Gastrocnemius medialis (tissue), 4 donors: ENCODE results near the gene COL4A5. TPM values are rescaled to one million over a fixed set of nuclear protein-coding genes. Genes with fewer than 3 reads are reported as not detected.

ENCODE experiments used
- ATAC-seq, 2 donors: fragments of 150-250 bp; one replicate each; pipeline ENCODE4 v1.9.1; 2016
- DNase-seq, 2 donors: peaks; one replicate each; pipeline ENCODE4 v3.0.0-alpha.2; 2019
- H3K27ac ChIP-seq, 4 donors: fragments of 200-600 bp; sonication (generic); 1 replicate in 1 of 4; 2 replicates in 3 of 4; pipeline ENCODE4 v1.5.1; 2016 to 2018; ENCODE audit warnings: mild to moderate bottlenecking in 2 of 4, moderate library complexity in 1 of 4
- H3K27me3 ChIP-seq, 3 donors: fragments of 200-600 bp; sonication (generic) in 2 of 3; 1 replicate in 1 of 3; 2 replicates in 2 of 3; pipeline versions ENCODE4 v1.5.1 to v1.6.0; 2016 to 2019; ENCODE audit warnings: mild to moderate bottlenecking in 1 of 3, moderate library complexity in 1 of 3
- H3K36me3 ChIP-seq, 2 donors: fragments of 200-600 bp; sonication (generic) in 1 of 2; one replicate each; pipeline ENCODE4 v1.5.1; 2017 to 2018
- H3K4me1 ChIP-seq, 2 donors: fragments of 200-600 bp; sonication (generic) in 1 of 2; one replicate each; pipeline ENCODE4 v1.5.1; 2016 to 2017; ENCODE audit warnings: mild to moderate bottlenecking in 2 of 2
- H3K4me3 ChIP-seq, 4 donors: fragments of 200-600 bp; sonication (generic) in 3 of 4; 1 replicate in 1 of 4; 2 replicates in 3 of 4; pipeline ENCODE4 v1.5.1; 2016 to 2019; ENCODE audit warnings: mild to moderate bottlenecking in 2 of 4
- H3K9me3 ChIP-seq, 3 donors: fragments of 200-600 bp; sonication (generic) in 2 of 3; 1 replicate in 1 of 3; 2 replicates in 2 of 3; pipeline ENCODE4 v1.5.1; 2016 to 2019
- POLR2A ChIP-seq, 2 donors: fragments of 450-650 bp; IDR thresholded peaks; one replicate each; pipeline ENCODE4 v1.6.1; 2017; ENCODE audit warnings: antibody characterized with exemption in 2 of 2, mild to moderate bottlenecking in 2 of 2, moderate library complexity in 2 of 2
- in situ Hi-C, 4 donors: fragments of 200-750 bp; cut with MboI; loops; one replicate each; pipeline versions ENCODE4 v1.15.0 to v1.8.0; 2017; ENCODE audit warnings: low sequenced_read_pairs in 4 of 4
- intact Hi-C: fragments of 100-400 bp; cut with DNase I; formaldehyde crosslinking; loops from one replicate; pipeline ENCODE4 v1.15.1; 2023; ENCODE audit warnings: low total_unique reads
- total RNA-seq, 4 donors: library from RNA; depleted of rRNA; stranded (reverse); fragments of >200 nt; gene quantifications; one replicate each; pipeline versions ENCODE4 v1.1.0 to v1.2.3, GENCODE V29; 2016
- TF ChIP-seq, protein P1 (sequence below), 5 experiments: fragments of 450-650 bp in 3 of 5; fragments of 200-600 bp in 2 of 5; sonication (generic) in 2 of 5; IDR thresholded peaks in 4 of 5; conservative IDR thresholded peaks in 1 of 5; 1 replicate in 4 of 5; 2 replicates in 1 of 5; pipeline ENCODE4 v1.5.1; 2016 to 2019; ENCODE audit warnings: antibody characterized with exemption in 5 of 5, mild to moderate bottlenecking in 3 of 5, moderate library complexity in 3 of 5

Gene COL4A5
- total RNA-seq, 4 donors from 2014 or later, result 0.60 to 15.1 (median 4.4) TPM

DNA sequence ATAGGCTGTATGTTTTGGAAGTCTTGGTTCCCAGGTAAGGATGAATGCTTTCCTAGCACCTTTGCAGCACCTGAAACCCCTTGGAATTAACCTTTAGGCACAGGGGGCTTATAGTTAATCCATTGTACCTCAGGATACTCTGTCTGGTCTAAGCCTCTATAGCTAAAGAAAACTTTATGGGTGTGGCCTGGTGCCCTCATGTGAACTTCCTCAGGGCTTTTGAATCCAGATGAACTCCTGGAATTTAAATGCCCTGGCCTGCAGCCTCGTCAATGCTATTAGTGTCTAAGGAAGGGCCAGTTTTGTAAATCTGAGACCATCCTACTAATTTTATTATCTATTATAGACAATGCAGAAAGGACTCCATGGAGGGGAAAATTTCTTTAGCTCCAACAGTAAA, 262.9 kb downstream of the COL4A5 start:
- no peaks in the 10 kb centered on the region for H3K4me1 ChIP-seq
- H3K9me3 ChIP-seq, result no peaks in the 10 kb centered on the region
- TF ChIP-seq, protein P1, sequence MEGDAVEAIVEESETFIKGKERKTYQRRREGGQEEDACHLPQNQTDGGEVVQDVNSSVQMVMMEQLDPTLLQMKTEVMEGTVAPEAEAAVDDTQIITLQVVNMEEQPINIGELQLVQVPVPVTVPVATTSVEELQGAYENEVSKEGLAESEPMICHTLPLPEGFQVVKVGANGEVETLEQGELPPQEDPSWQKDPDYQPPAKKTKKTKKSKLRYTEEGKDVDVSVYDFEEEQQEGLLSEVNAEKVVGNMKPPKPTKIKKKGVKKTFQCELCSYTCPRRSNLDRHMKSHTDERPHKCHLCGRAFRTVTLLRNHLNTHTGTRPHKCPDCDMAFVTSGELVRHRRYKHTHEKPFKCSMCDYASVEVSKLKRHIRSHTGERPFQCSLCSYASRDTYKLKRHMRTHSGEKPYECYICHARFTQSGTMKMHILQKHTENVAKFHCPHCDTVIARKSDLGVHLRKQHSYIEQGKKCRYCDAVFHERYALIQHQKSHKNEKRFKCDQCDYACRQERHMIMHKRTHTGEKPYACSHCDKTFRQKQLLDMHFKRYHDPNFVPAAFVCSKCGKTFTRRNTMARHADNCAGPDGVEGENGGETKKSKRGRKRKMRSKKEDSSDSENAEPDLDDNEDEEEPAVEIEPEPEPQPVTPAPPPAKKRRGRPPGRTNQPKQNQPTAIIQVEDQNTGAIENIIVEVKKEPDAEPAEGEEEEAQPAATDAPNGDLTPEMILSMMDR (IDR thresholded peaks at IDR 0.05 in 4 of 5, conservative IDR thresholded peaks at IDR 0.05 in 1 of 5), result no peak
- no peak for TF ChIP-seq POLR2A (IDR thresholded peaks at IDR 0.05)
- H3K4me3 ChIP-seq, result no peak overlapping the region
- DNase-seq (no peak), ATAC-seq (no peak)
- H3K27me3 ChIP-seq, result no peaks in the 10 kb centered on the region
- H3K27ac ChIP-seq, result no peak overlapping the region
- no peaks in the 10 kb centered on the region for H3K36me3 ChIP-seq
- intact Hi-C loops, result no loop called here
- in situ Hi-C loops, result no loop called here

DNA sequence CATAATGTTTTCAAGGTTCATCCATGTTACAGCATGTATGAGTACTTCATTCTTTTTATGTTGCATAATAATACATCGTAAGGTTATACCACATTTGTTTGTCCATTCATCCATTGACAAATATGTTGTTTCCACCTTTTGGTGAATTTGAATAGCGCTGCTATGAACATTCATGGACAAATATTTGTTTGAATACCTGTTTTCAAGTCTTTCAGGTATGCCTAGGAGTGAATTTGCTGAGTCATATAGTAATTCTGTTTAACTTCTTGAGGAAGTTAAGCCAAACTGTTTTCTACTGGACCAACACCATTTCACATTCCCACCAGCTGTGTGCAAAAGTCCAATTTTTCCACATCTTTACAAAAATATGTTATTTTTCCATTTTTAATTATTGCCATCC, 265.2 kb downstream of the COL4A5 start:
- Histone ChIP-seq H3K36me3 (no peaks in the 10 kb centered on the region), H3K9me3 (no peaks in the 10 kb centered on the region), H3K4me3 (no peak overlapping the region), H3K27me3 (no peaks in the 10 kb centered on the region), H3K27ac (no peak overlapping the region), H3K4me1 (no peaks in the 10 kb centered on the region)
- ATAC-seq (no peak), DNase-seq (no peak)
- intact Hi-C loops, result no loop called here
- TF ChIP-seq, protein P1 (IDR thresholded peaks at IDR 0.05 in 4 of 5, conservative IDR thresholded peaks at IDR 0.05 in 1 of 5), result no peak
- no peak for TF ChIP-seq POLR2A (IDR thresholded peaks at IDR 0.05)
- in situ Hi-C loops, result no loop called here

DNA sequence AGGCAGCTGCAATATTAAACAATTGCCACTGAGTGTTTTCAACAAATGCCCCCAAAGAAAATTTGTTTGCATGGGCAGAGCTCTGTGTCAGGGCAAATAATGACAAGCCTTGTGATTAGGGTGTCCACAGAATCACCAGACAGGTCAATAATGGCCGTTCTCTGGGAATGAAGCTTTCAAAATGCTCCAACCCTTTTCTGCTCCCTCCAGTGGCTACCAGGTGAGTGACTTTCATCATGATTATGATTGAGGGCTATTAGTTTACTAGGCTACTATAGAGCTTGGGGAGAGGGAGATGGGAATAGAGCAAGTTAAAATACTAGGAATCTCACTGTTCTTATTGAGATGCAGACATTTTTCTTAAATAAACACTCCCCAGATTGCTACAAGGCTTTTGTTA, 273.2 kb downstream of the COL4A5 start:
- H3K27ac ChIP-seq, result no peak overlapping the region
- in situ Hi-C loops (no loop called here), intact Hi-C loops (no loop called here)
- H3K9me3 ChIP-seq, result peaks cover 0 to 4% (median 0%) of the 10 kb centered on the region in 3 donors
- no peak for DNase-seq
- no peak for ATAC-seq
- H3K36me3 ChIP-seq, result no peaks in the 10 kb centered on the region
- H3K4me1 ChIP-seq, result no peaks in the 10 kb centered on the region
- H3K27me3 ChIP-seq, result peaks cover 0 to 4% (median 0%) of the 10 kb centered on the region in 3 donors
- no peak for TF ChIP-seq POLR2A (IDR thresholded peaks at IDR 0.05)
- TF ChIP-seq, protein P1 (IDR thresholded peaks at IDR 0.05 in 4 of 5, conservative IDR thresholded peaks at IDR 0.05 in 1 of 5), result no peak
- no peak overlapping the region for H3K4me3 ChIP-seq

DNA sequence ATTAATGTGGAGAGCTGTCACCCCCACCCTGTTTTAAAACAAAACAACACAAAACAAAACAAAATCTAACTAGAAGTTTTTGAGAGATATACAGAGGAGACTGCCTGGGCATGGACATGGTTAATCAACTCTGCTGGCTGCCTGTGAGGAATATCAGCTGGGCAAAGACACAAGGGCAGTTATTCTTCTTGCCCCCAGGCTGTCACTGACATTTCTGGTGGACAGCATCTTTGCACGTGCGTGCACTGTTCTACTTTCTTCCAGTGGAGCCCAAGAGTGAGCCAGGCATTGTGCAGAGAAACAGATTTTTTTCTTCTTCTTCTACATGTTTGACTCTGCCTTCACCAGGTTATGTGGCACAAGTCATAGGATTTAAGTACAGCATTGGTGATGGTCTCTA, 282.9 kb downstream of the COL4A5 start:
- in situ Hi-C loops (no loop called here), intact Hi-C loops (no loop called here)
- Histone ChIP-seq H3K36me3 (no peaks in the 10 kb centered on the region), H3K27me3 (peaks cover 0 to 17% (median 0%) of the 10 kb centered on the region in 3 donors), H3K27ac (no peak overlapping the region), H3K4me1 (no peaks in the 10 kb centered on the region), H3K9me3 (no peaks in the 10 kb centered on the region), H3K4me3 (no peak overlapping the region)
- DNase-seq (no peak), ATAC-seq (no peak)
- TF ChIP-seq, protein P1 (IDR thresholded peaks at IDR 0.05 in 4 of 5, conservative IDR thresholded peaks at IDR 0.05 in 1 of 5), result no peak
- TF ChIP-seq POLR2A (IDR thresholded peaks at IDR 0.05), result no peak

DNA sequence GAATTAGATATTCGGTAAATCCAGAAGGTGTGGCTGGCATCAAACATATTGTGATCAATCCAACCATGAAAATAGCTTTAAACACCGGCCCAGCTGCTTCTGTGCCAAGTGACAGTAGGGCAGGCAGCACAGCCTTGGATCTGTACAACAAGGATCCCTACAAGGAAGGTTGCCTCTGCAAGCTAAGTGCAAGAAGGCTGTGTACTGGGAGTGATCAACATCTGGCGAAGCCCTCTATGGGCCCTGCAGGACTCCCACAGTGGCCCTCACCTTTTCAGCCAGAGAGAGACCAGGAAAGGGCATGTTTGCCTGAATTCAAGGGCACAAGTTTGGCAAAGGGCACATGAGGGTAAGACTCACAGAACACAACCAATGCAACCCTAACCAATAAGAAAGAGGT, 287.1 kb downstream of the COL4A5 start:
- intact Hi-C loops (no loop called here), in situ Hi-C loops (no loop called here)
- no peak for TF ChIP-seq POLR2A (IDR thresholded peaks at IDR 0.05)
- TF ChIP-seq, protein P1 (IDR thresholded peaks at IDR 0.05 in 4 of 5, conservative IDR thresholded peaks at IDR 0.05 in 1 of 5), result no peak
- Histone ChIP-seq H3K27me3 (peaks cover 0 to 41% (median 14%) of the 10 kb centered on the region in 3 donors), H3K27ac (no peak overlapping the region), H3K4me1 (no peaks in the 10 kb centered on the region), H3K9me3 (no peaks in the 10 kb centered on the region), H3K36me3 (no peaks in the 10 kb centered on the region), H3K4me3 (no peak overlapping the region)
- no peak for DNase-seq
- no peak for ATAC-seq
